IMR-90 (cell line): ENCODE results near the gene ABCB10. TPM values are rescaled to one million over a fixed set of nuclear protein-coding genes. Genes with fewer than 3 reads are reported as not detected.

ENCODE experiments used
- ATAC-seq: fragments of 200-7000 bp; cut with Tn5 transposase; 2 replicates; pipeline ENCODE4 v1.9.1; 2020; ENCODE audit warnings: low read depth, mild to moderate bottlenecking, moderate library complexity
- BruUV-seq: library from RNA; stranded (reverse); fragments of 400-500 nt; replicated peaks from 2 replicates; lab custom pipeline; 2021; lab: Mats Ljungman, UMichigan
- CTCF ChIA-PET: fragments of 300-600 bp; formaldehyde crosslinking; extraction: SDS; loops from one replicate; lab custom pipeline; 2021; ENCODE audit warnings: antibody characterized with exemption; lab: Yijun Ruan, JAX
- POLR2A ChIA-PET: fragments of 300-600 bp; sonication (Branson Sonifier 250); formaldehyde crosslinking; loops from one replicate; lab custom pipeline; 2022; ENCODE audit warnings: antibody characterized with exemption; ENCODE audit not compliant: unreplicated experiment; lab: Charles Lee
- DNase-seq: peaks from one replicate; pipeline ENCODE4 v3.0.0; 2013
- H2AFZ ChIP-seq: replicated peaks from 2 replicates; pipeline ENCODE3; 2013; ENCODE audit warnings: low read length, mild to moderate bottlenecking; ENCODE audit not compliant: poor library complexity
- H2AK5ac ChIP-seq: 2 replicates; pipeline ENCODE4 v1.6.1; 2013; ENCODE audit warnings: low read depth, low read length, inconsistent platforms
- H2AK9ac ChIP-seq: replicated peaks from 2 replicates; pipeline ENCODE3; 2013; ENCODE audit warnings: mild to moderate bottlenecking, low read depth, low read length, moderate library complexity; ENCODE audit not compliant: poor library complexity
- H2BK120ac ChIP-seq: 2 replicates; pipeline ENCODE4 v1.6.1; 2013; ENCODE audit warnings: low read depth, low read length, inconsistent platforms
- H2BK15ac ChIP-seq: 3 replicates; pipeline ENCODE4 v1.6.1; 2013; ENCODE audit warnings: low read depth, low read length, inconsistent platforms
- H2BK20ac ChIP-seq: 2 replicates; pipeline ENCODE4 v1.6.1; 2013; ENCODE audit warnings: low read depth, mild to moderate bottlenecking, inconsistent platforms, low read length, moderate library complexity
- H2BK5ac ChIP-seq: 2 replicates; pipeline ENCODE4 v1.6.1; 2013; ENCODE audit warnings: mild to moderate bottlenecking, low read depth, low read length, inconsistent platforms; ENCODE audit not compliant: poor library complexity, severe bottlenecking
- H3K14ac ChIP-seq: replicated peaks from 2 replicates; pipeline ENCODE4 v1.6.1; 2013; ENCODE audit warnings: low read depth, low read length, inconsistent platforms
- H3K18ac ChIP-seq: 2 replicates; pipeline ENCODE4 v1.6.1; 2013; ENCODE audit warnings: low read depth, low read length, control low read depth
- H3K23ac ChIP-seq: 2 replicates; pipeline ENCODE4 v1.6.1; 2013; ENCODE audit warnings: low read depth, low read length, inconsistent platforms
- H3K27ac ChIP-seq: 2 replicates; pipeline ENCODE4 v1.5.1; 2013; ENCODE audit warnings: mild to moderate bottlenecking, control low read depth, low read length; ENCODE audit not compliant: insufficient read depth
- H3K27me3 ChIP-seq: 2 replicates; pipeline ENCODE4 v1.6.1; 2013; ENCODE audit warnings: low read length; ENCODE audit not compliant: control insufficient read depth, insufficient read depth
- H3K36me3 ChIP-seq: 2 replicates; pipeline ENCODE4 v1.6.1; 2013; ENCODE audit warnings: low read length, mixed read lengths; ENCODE audit not compliant: control insufficient read depth, insufficient read depth
- H3K4ac ChIP-seq: 2 replicates; pipeline ENCODE4 v1.6.1; 2013; ENCODE audit warnings: low read depth, low read length, inconsistent platforms
- H3K4me1 ChIP-seq: 2 replicates; pipeline ENCODE4 v1.6.1; 2013; ENCODE audit warnings: low read length, mixed read lengths; ENCODE audit not compliant: control insufficient read depth, insufficient read depth
- H3K4me2 ChIP-seq: 2 replicates; pipeline ENCODE4 v1.6.1; 2013; ENCODE audit warnings: low read depth, mild to moderate bottlenecking, control low read depth, low read length, moderate library complexity
- H3K4me3 ChIP-seq: 2 replicates; pipeline ENCODE4 v1.5.1; 2013; ENCODE audit warnings: low read depth, mild to moderate bottlenecking, control low read depth, low read length, moderate library complexity; ENCODE audit not compliant: insufficient read depth
- H3K56ac ChIP-seq: 2 replicates; pipeline ENCODE4 v1.6.1; 2013; ENCODE audit warnings: low read length, inconsistent platforms; ENCODE audit not compliant: insufficient read depth; ENCODE audit errors: extremely low read depth
- H3K79me1 ChIP-seq, 2 experiments: 2 replicates each; pipeline ENCODE4 v1.6.1; 2013; ENCODE audit warnings: low read length in 2 of 2, inconsistent platforms in 1 of 2, low read depth in 1 of 2
- H3K9ac ChIP-seq: 2 replicates; pipeline ENCODE4 v1.6.1; 2013; ENCODE audit warnings: low read depth, low read length, control low read depth
- H3K9me1 ChIP-seq: 2 replicates; pipeline ENCODE4 v1.6.1; 2013; ENCODE audit warnings: low read length, inconsistent platforms; ENCODE audit not compliant: insufficient read depth
- H3K9me3 ChIP-seq: 2 replicates; pipeline ENCODE4 v1.6.1; 2013; ENCODE audit warnings: low read length; ENCODE audit not compliant: control insufficient read depth, insufficient read depth
- H4K20me1 ChIP-seq: 2 replicates; pipeline ENCODE4 v1.6.1; 2013; ENCODE audit warnings: low read length, inconsistent platforms; ENCODE audit not compliant: insufficient read depth
- H4K5ac ChIP-seq: 2 replicates; pipeline ENCODE4 v1.6.1; 2013; ENCODE audit warnings: mild to moderate bottlenecking, low read depth, low read length, control low read depth
- H4K8ac ChIP-seq, 2 experiments: 2 replicates each; pipeline ENCODE4 v1.6.1; 2013; ENCODE audit warnings: low read depth in 2 of 2, low read length in 2 of 2, control low read depth in 1 of 2, inconsistent platforms in 1 of 2
- H4K91ac ChIP-seq: 2 replicates; pipeline ENCODE4 v1.6.1; 2013; ENCODE audit warnings: low read depth, low read length, inconsistent platforms; ENCODE audit not compliant: insufficient read depth
- BHLHE40 ChIP-seq: fragments of 150-350 bp; IDR thresholded peaks from 2 replicates; pipeline ENCODE4 v1.6.1; 2016; ENCODE audit warnings: mild to moderate bottlenecking, low read depth, low read length
- CEBPB ChIP-seq: IDR thresholded peaks from 2 replicates; pipeline ENCODE4 v1.6.1; 2012; ENCODE audit warnings: low read depth, low read length, improper control_type of control experiment
- CHD1 ChIP-seq: IDR thresholded peaks from 2 replicates; pipeline ENCODE4 v1.6.1; 2012; ENCODE audit warnings: low read depth, low read length, improper control_type of control experiment
- FOS ChIP-seq: fragments of 150-350 bp; IDR thresholded peaks from 2 replicates; pipeline ENCODE4 v1.6.1; 2016; ENCODE audit warnings: low read depth, low read length
- MAFK ChIP-seq: IDR thresholded peaks from 2 replicates; pipeline ENCODE4 v1.6.1; 2012; ENCODE audit warnings: low read depth, low read length, improper control_type of control experiment
- MAZ ChIP-seq: IDR thresholded peaks from 2 replicates; pipeline ENCODE4 v1.6.1; 2012; ENCODE audit warnings: low read depth, mild to moderate bottlenecking, low read length, improper control_type of control experiment, moderate library complexity, borderline replicate concordance
- MXI1 ChIP-seq: IDR thresholded peaks from 2 replicates; pipeline ENCODE4 v1.6.1; 2012; ENCODE audit warnings: low read depth, mild to moderate bottlenecking, low read length, moderate library complexity, borderline replicate concordance
- NFE2L2 ChIP-seq: fragments of 150-350 bp; IDR thresholded peaks from 2 replicates; pipeline ENCODE4 v1.6.1; 2016; ENCODE audit warnings: low read depth, mild to moderate bottlenecking, low read length
- POLR2A ChIP-seq: IDR thresholded peaks from 2 replicates; pipeline ENCODE4 v1.6.1; 2012; ENCODE audit warnings: mild to moderate bottlenecking, low read depth, low read length
- RAD21 ChIP-seq: IDR thresholded peaks from 2 replicates; pipeline ENCODE4 v1.6.1; 2012; ENCODE audit warnings: low read length, improper control_type of control experiment
- RCOR1 ChIP-seq: IDR thresholded peaks from 2 replicates; pipeline ENCODE4 v1.6.1; 2012; ENCODE audit warnings: mild to moderate bottlenecking, low read length, improper control_type of control experiment; ENCODE audit not compliant: insufficient replicate concordance
- RFX5 ChIP-seq: IDR thresholded peaks from 2 replicates; pipeline ENCODE4 v1.8.0; 2012; ENCODE audit warnings: low read depth, mild to moderate bottlenecking, low read length, moderate library complexity
- SMC3 ChIP-seq: fragments of 150-350 bp; IDR thresholded peaks from 2 replicates; pipeline ENCODE4 v1.6.1; 2016; ENCODE audit warnings: low read depth, mild to moderate bottlenecking, antibody characterized with exemption, low read length, moderate library complexity
- WGBS, 2 experiments: methylation state at CpG; one replicate each; pipeline versions ENCODE4 v1.1.5 to v1.1.7; 2013; ENCODE audit warnings: missing lambda C conversion rate in 2 of 2; ENCODE audit not compliant: insufficient read length in 1 of 2; ENCODE audit errors: extremely low coverage in 2 of 2; 5-methylcytosine and 5-hydroxymethylcytosine counted together
- dilution Hi-C: fragments of 300-500 bp; cut with HindIII; formaldehyde crosslinking; loops from one replicate; pipeline ENCODE4 v1.14.3; 2018; ENCODE audit warnings: low sequenced_read_pairs; ENCODE audit not compliant: unreplicated experiment
- in situ Hi-C: fragments of 300-500 bp; cut with MboI; formaldehyde crosslinking; loops from 3 replicates; pipeline ENCODE4 v1.14.3; 2019; ENCODE audit warnings: low sequenced_read_pairs, inconsistent platforms, mixed read lengths
- intact Hi-C: fragments of 100-400 bp; cut with micrococcal nuclease; formaldehyde crosslinking; loops from 2 replicates; pipeline ENCODE4 v1.10.0; 2022
- polyA plus RNA-seq, 3 experiments: library from polyadenylated mRNA; depleted of rRNA; stranded (reverse); fragments of >200 nt; gene quantifications; 2 replicates each; pipeline ENCODE4 v1.2.3, GENCODE V29; 2012; ENCODE audit warnings: low replicate concordance in 1 of 3
- total RNA-seq: library from RNA; depleted of rRNA; stranded (reverse); fragments of >200 nt; gene quantifications from 2 replicates; pipeline ENCODE4 v1.2.3, GENCODE V29; 2012
- TF ChIP-seq, protein P1 (sequence below): fragments of 150-350 bp; IDR thresholded peaks from 2 replicates; pipeline ENCODE4 v1.6.1; 2016; ENCODE audit warnings: low read depth, mild to moderate bottlenecking, low read length, moderate library complexity, borderline replicate concordance
- TF ChIP-seq, protein P2 (sequence below): fragments of 150-350 bp; IDR thresholded peaks from 2 replicates; pipeline ENCODE4 v1.6.1; 2017; ENCODE audit warnings: mild to moderate bottlenecking, antibody characterized with exemption, low read length, low read depth
- TF ChIP-seq, protein P3 (sequence below): conservative IDR thresholded peaks from 2 replicates; pipeline ENCODE4 v1.5.1; 2012; ENCODE audit warnings: mild to moderate bottlenecking, low read depth, low read length, improper control_type of control experiment

The ABCB10 gene
- total and polyA plus RNA-seq, 2 of the 4 experiments (the other 2 are of a cell fraction), result 6.5 to 10.9 TPM

DNA sequence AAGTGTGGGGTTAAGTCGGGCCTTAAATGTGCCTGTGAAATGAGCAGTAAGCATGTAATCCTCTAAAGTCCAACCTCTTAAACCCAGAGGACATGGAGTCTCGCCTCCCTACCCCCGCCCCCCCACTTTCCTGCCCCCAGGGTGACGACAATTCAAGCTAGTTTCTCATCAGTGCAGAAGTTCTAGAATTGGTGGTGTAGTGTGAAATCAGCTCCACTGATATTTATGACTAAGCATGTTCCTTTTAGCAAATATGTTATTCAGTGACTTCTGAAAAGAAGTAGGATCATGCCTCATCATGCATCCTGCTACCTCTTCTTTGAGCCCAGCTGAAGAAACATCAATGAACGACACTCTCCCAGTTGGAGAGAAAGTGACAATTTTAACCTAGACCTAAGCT, 2.6 kb upstream of the ABCB10 start:
- no peak overlapping the region for H2AK5ac ChIP-seq
- H2AFZ ChIP-seq, result no peak overlapping the region
- no peak overlapping the region for H3K14ac ChIP-seq
- no peak overlapping the region for H3K18ac ChIP-seq
- H3K27ac ChIP-seq, result no peak overlapping the region
- no peak overlapping the region for H3K4ac ChIP-seq
- CTCF ChIA-PET, result interaction anchor here (1.5 kb wide), 1 partner anchor 39 kb away, joined by 4 read pairs; no protein-coding TSS in a partner anchor
- no peaks in the 10 kb centered on the region for H3K9me3 ChIP-seq
- H3K4me3 ChIP-seq, result no peak overlapping the region
- H3K56ac ChIP-seq, result no peak overlapping the region
- H4K5ac ChIP-seq, result no peak overlapping the region
- BruUV-seq, result no TSS peak
- no peak overlapping the region for H4K8ac ChIP-seq
- H3K4me1 ChIP-seq, result peaks cover 5% of the 10 kb centered on the region
- no peaks in the 10 kb centered on the region for H3K36me3 ChIP-seq
- TF ChIP-seq, protein P1, sequence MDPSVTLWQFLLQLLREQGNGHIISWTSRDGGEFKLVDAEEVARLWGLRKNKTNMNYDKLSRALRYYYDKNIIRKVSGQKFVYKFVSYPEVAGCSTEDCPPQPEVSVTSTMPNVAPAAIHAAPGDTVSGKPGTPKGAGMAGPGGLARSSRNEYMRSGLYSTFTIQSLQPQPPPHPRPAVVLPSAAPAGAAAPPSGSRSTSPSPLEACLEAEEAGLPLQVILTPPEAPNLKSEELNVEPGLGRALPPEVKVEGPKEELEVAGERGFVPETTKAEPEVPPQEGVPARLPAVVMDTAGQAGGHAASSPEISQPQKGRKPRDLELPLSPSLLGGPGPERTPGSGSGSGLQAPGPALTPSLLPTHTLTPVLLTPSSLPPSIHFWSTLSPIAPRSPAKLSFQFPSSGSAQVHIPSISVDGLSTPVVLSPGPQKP, result no peak
- TF ChIP-seq CEBPB (no peak), MAFK (no peak), CHD1 (no peak), NFE2L2 (no peak), RCOR1 (no peak), MXI1 (no peak), RAD21 (no peak), BHLHE40 (no peak), RFX5 (no peak), FOS (no peak), MAZ (no peak), SMC3 (no peak), POLR2A (no peak)
- TF ChIP-seq, protein P2, sequence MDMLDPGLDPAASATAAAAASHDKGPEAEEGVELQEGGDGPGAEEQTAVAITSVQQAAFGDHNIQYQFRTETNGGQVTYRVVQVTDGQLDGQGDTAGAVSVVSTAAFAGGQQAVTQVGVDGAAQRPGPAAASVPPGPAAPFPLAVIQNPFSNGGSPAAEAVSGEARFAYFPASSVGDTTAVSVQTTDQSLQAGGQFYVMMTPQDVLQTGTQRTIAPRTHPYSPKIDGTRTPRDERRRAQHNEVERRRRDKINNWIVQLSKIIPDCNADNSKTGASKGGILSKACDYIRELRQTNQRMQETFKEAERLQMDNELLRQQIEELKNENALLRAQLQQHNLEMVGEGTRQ, result no peak
- TF ChIP-seq, protein P3, sequence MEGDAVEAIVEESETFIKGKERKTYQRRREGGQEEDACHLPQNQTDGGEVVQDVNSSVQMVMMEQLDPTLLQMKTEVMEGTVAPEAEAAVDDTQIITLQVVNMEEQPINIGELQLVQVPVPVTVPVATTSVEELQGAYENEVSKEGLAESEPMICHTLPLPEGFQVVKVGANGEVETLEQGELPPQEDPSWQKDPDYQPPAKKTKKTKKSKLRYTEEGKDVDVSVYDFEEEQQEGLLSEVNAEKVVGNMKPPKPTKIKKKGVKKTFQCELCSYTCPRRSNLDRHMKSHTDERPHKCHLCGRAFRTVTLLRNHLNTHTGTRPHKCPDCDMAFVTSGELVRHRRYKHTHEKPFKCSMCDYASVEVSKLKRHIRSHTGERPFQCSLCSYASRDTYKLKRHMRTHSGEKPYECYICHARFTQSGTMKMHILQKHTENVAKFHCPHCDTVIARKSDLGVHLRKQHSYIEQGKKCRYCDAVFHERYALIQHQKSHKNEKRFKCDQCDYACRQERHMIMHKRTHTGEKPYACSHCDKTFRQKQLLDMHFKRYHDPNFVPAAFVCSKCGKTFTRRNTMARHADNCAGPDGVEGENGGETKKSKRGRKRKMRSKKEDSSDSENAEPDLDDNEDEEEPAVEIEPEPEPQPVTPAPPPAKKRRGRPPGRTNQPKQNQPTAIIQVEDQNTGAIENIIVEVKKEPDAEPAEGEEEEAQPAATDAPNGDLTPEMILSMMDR, result no peak
- no peak overlapping the region for H4K91ac ChIP-seq
- H3K9me1 ChIP-seq, result peaks cover 5% of the 10 kb centered on the region; the same call in 1 of the 2 replicates
- no peak overlapping the region for H2BK20ac ChIP-seq
- H2BK15ac ChIP-seq, result no peak overlapping the region
- H3K23ac ChIP-seq, result no peak overlapping the region
- H2AK9ac ChIP-seq, result no peak overlapping the region
- H3K79me1 ChIP-seq, result peaks cover 0 to 20% of the 10 kb centered on the region in 2 experiments; a peak in 2 of 4 replicates
- DNase-seq (no peak), ATAC-seq (no peak)
- no CpG with 5 or more reads among the region's 5 CpGs for WGBS, 2 experiments
- in situ Hi-C loops, result no loop called here
- H4K20me1 ChIP-seq, result peaks cover 5% of the 10 kb centered on the region; the same call in 1 of the 2 replicates
- H3K4me2 ChIP-seq, result no peak overlapping the region
- H3K27me3 ChIP-seq, result no peaks in the 10 kb centered on the region
- H3K9ac ChIP-seq, result no peak overlapping the region
- intact Hi-C loops, result no loop called here
- no peak overlapping the region for H2BK5ac ChIP-seq
- H2BK120ac ChIP-seq, result no peak overlapping the region
- POLR2A ChIA-PET, result no interaction called here
- dilution Hi-C loops, result no loop called here
